HG03521 (cell line): ENCODE data around the gene CPLX1.
"Not testable (repeated sequence)": the region's sequence is repeated elsewhere in the genome, so short reads cannot be mapped to it uniquely, and the experiment has no call there.

ENCODE experiments used
- ATAC-seq: cut with Tn5 transposase; IDR thresholded peaks from one replicate; pipeline ENCODE4 v1.9.1; 2021; ENCODE audit warnings: mild to moderate bottlenecking, moderate library complexity; ENCODE audit not compliant: unreplicated experiment

The CPLX1 gene

GRCh38 chr4:780255-780654 lies 45.7 kb downstream of the CPLX1 start:
- ATAC-seq, result not testable (repeated sequence)

DNA sequence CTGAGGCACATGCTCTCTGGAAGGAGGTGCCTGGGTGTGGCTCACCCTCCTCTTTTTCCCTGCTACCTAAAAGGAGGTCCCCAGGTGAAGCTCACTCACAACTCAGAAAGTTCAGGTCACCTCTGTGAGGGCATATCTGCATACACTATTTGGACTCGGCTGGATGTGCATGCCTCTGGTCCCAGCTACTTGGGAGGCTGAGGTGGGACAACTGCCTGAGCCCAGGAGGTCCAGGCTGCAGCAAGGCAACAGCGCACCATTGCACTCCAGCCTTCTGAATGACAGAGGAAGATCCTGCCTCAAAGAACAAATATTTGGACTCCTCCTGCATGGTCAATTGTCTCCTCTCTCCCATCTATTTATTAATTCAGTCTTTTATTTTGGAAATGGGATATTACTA lies 46.4 kb downstream of the CPLX1 start:
- no peak for ATAC-seq

- ATAC-seq, result no peak
These were observed 48.2 kb downstream of the CPLX1 start for GRCh38 chr4:777520-778262.

DNA sequence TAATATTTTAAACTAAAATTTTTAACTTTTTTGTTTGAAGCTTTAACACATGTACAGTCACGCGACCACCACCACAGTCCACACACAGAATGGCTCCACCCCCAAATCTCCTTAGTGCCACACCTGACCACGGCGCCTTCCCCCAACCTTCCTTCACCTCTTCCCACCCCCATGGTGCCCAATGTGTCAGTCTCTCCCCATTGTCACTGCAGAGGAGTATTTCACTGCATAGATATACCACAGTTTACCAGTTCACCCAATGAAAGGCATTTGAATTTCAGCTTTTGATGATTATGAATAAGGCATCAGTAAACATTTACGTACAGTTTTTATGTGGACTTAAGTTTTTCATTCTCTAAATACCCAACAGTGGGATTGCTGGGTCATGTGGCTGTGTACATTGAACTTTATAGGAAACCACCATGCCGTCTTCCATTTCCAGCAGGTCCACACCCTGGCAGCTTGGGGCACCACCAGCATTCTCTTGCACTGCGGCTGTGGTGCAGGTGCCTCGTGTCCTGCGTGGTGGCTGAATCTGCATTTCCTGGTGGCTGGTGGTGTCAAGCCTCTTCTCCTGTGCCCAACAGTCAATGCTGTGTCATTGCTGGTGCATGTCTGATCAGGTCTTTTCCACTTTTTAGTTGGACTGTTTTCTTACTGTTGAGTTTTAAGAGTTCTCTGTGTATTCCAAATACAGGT lies 49.0 kb downstream of the CPLX1 start:
- ATAC-seq, result no peak

DNA sequence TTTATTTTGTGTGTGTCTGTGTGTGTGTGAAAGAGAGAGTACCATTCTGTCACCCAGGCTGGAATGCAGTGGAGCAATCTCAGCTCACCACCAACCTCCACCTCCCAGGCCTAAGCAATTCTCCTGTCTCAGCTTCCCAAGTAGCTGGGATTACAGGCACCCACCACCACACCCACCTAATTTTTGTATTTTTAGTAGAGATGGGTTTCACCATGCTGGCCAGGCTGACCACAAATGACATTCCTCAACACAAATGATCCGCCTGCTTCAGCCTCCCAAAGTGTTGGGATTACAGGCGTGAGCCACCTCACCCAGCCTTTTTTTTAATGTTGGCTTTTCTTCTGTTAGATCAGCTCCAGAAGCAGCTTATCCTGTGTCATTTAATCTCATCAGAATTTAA lies 50.4 kb downstream of the CPLX1 start:
- not testable (repeated sequence) for ATAC-seq

DNA sequence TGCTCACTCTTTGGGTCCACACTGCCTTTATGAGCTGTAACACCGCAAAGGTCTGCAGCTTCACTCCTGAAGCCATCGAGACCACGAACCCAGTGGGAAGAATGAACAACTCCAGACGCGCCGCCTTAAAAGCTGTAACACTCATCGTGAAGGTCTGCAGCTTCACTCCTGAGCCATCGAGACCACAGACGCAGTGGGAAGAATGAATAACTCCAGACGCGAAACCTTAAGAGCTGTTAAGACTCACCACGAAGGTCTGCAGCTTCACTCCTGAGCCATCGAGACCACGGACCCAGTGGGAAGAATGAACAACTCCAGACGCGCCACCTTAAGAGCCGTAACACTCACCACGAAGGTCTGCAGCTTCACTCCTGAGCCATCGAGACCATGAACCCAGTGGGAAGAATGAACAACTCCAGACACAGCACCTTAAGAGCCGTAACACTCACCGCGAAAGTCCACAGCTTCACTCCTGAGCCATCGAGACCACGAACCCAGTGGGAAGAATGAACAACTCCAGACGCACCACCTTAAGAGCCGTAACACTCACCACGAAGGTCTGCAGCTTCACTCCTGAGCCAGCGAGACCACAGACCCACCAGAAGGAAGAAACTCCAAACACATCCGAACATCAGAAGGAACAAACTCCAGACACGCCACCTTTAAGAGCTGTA lies 51.4 kb downstream of the CPLX1 start:
- not testable (repeated sequence) for ATAC-seq

DNA sequence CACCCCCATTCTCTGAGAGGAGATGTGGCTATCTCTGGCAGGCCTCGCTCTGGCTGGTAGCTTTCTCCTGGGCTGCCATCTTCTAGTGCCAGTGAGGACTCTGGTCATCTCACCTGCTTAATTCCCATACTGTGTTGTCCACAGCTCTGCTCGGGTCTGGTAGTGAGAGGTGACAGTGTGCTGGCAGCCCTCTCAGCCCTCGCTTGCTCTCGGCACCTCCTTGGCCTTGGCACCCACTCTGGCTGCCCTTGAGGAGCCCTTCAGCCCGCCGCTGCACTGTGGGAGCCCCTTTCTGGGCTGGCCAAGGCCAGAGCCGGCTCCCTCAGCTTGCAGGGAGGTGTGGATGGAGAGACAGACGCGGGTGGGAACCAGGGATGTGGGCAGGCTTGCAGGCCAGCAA lies 52.7 kb downstream of the CPLX1 start:
- no peak for ATAC-seq

DNA sequence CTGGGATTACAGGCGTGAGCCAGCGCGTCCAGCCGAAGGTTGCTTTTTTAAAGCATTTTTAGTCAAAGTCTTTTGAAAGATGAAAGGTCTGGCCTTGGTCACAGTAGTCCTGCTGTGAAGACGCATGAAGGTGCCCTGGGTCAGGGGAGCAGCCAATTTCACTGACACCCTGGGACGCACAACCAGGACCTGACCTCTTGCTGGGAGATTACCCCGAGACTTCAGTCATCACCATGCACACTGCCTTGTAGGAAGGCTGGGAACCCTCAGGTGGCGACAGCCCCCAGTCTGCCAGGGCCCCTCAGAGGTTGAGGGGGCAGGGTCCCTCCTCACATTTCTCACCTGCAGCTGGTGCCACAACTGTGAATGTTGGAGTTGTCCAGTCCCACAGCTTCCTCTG lies 53.2 kb downstream of the CPLX1 start:
- ATAC-seq, result no peak

DNA sequence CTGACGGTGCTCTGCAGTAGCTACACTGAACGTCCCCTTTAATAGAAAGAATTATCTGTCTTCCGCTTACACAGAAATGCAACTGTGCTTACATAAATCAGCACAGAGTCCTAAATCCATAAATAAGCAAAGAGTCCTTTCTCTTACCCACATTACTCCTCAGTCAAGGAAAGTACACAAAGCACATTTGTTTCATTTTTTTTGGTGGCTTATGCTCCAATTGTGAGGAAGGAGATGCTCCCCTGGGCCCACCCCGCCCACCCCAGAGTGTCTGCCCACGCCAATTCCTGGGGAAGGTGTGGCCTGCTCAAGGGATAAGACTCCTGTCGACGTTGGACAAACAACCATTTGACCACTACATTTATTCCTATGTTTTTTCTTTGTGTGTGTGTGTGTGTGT lies 53.8 kb downstream of the CPLX1 start:
- ATAC-seq, result no peak

- ATAC-seq, result no peak
These were observed 54.5 kb downstream of the CPLX1 start for GRCh38 chr4:771464-771863.

DNA sequence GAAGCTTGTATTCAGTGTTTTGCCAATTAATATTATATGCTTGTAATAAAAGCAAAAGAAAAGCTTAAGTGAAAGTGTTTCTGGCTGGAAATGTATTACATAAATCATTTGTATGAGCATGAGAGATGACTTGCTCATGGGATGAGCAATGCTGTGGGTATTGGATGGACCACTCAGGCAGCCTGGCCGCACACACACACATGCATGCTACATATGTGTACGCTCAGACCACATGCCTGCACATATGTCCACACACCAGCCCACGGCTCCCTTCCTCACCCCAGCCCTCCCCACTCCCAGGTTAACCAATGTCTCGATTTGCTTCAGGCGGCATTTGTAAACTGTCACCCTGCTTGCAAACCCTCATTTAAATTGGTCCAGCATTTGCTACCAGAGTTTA lies 55.9 kb downstream of the CPLX1 start:
- no peak for ATAC-seq

- ATAC-seq, result no peak
These were observed 56.4 kb downstream of the CPLX1 start for GRCh38 chr4:769511-769910.

- ATAC-seq, result no peak
These were observed 56.9 kb downstream of the CPLX1 start for GRCh38 chr4:768995-769394.

DNA sequence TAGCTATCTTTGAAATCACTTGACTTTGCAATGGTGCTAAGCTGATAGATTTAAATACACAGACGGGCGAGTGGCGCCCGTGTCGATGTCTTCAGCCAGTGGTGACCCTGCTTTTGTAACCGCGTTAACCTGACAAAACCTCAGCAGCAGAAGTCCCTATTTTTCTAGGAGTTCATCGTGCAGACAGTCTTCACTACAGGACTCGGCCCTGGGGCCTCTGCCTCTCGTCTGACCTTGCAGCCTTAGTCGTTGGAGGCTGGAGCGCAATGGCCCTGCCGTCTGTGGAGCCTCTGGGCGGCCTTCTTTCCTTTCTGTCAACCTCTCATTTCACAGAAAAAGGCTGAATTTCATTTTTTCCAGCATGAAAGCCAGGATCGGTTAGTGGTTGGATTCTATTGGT lies 57.9 kb downstream of the CPLX1 start:
- ATAC-seq, result no peak

- ATAC-seq, result no peak
These were observed 59.2 kb downstream of the CPLX1 start for GRCh38 chr4:766559-767283.

GRCh38 chr4:766152-766515 lies 59.8 kb downstream of the CPLX1 start:
- ATAC-seq, result no peak

- no peak for ATAC-seq
These were observed 61.3 kb downstream of the CPLX1 start for GRCh38 chr4:764405-765169.

DNA sequence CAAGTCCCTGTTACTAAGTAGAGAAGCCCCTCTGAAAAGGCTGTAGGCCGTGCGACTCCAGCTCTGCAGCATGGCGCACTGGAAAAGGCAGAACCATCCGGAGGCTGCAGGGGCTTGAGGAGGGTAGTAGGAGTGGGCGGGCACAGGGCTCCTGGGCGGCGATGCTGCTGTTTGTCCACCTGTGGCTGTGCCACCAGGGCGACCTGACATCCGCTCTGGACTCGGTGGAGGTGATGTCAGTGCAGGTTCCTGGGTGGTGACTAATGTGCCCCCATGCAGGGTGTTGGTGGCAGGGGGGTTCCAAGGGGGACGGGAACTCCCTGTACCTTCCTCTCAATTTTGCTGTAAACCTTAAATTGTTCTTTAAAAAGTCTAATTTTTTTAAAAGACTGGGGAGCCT lies 62.0 kb downstream of the CPLX1 start:
- ATAC-seq, result no peak

DNA sequence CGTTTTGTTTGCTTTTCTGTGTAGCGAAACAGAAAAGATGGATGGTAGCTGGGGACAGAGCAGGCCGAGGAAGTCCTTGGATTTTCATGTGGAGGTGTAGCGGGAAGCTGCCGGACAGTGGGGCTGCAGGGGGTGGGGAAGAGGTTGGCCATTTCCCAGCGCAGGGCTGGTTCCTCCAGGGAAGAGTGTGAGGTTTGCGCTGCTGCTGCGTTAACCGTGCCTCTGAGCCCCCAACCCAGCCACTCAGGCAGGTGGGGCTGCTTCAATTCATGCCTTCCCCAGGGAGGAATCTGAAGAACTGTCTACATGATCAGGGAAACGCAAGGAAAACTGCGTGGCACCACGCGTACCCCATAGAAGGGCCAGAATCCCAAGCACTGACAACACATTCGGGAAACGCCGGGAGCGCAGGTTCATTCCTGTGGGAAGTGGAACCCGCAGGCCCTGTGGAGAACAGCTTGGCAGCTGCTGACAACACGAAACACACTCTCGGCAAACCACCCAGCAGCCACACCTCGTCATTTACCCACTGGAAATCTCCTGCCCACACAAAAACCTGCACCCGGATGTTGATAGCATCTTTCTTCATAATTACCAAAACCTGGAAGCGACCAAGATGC lies 62.6 kb downstream of the CPLX1 start:
- ATAC-seq, result no peak
